HG02884 (cell line): ENCODE results near the gene CPSF4L.
"Not testable (repeated sequence)": the region's sequence is repeated elsewhere in the genome, so short reads cannot be mapped to it uniquely, and the experiment has no call there.

ENCODE experiments used
- ATAC-seq: cut with Tn5 transposase; IDR thresholded peaks from one replicate; pipeline ENCODE4 v1.9.1; 2021; ENCODE audit warnings: mild to moderate bottlenecking, moderate library complexity; ENCODE audit not compliant: unreplicated experiment

The CPSF4L gene, protein sequence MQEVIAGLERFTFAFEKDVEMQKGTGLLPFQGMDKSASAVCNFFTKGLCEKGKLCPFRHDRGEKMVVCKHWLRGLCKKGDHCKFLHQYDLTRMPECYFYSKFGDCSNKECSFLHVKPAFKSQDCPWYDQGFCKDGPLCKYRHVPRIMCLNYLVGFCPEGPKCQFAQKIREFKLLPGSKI

GRCh38 chr17:73261617-73261951 is at the start of gene CPSF4L:
TSS of gene CPSF4L (minus strand) at chr17:73261880. CDS start at chr17:73261818, 62 bp downstream.
- ATAC-seq = no peak

GRCh38 chr17:73311428-73311780 is 49.7 kb upstream of the CPSF4L start:
- ATAC-seq = peak; percentile 5

DNA sequence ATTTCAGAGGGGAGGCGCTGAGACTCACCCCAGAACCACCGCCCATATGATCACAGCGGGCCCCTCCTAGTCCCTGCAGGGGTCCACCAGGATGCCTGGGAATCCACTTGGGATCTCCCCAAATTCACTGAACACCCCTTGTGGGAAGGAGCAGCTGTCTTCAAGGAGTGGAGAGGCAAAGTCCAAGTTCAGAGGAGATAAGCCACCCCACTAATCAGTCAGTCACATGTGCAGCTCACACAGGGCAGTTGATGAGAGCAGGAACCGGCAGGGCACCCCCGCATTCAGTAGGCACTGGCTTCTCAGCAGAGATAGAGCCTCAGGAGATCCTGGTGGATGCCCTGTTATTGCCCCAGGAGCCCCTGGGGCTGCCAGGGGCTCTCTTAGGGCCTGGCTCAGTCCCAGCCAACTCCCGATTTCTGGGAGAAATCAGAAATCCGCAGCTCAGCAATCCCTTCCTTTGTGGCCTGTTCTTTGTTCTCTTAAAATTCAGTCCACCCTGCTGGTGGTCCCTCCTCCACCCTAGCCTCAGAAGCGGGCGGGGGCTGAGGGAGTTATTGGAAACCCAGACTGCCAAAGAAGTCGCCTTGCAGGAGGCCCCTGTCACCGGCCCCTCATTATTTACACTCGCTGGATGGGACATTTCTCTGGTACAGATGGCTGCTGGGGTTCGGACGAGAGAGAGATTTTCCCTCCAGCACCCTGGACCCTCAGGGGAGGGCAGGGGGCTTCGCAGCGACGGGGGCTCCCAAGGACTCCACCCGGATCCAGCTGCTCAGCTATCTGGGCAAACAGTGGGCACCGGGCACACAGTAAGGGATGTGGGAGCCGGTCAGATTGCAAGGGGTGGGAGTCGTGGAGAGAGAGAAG is 48.3 kb upstream of the CPSF4L start:
- ATAC-seq = no peak

- ATAC-seq = not testable (repeated sequence)
Observed at GRCh38 chr17:73308959-73309358, 47.3 kb upstream of the CPSF4L start.

DNA sequence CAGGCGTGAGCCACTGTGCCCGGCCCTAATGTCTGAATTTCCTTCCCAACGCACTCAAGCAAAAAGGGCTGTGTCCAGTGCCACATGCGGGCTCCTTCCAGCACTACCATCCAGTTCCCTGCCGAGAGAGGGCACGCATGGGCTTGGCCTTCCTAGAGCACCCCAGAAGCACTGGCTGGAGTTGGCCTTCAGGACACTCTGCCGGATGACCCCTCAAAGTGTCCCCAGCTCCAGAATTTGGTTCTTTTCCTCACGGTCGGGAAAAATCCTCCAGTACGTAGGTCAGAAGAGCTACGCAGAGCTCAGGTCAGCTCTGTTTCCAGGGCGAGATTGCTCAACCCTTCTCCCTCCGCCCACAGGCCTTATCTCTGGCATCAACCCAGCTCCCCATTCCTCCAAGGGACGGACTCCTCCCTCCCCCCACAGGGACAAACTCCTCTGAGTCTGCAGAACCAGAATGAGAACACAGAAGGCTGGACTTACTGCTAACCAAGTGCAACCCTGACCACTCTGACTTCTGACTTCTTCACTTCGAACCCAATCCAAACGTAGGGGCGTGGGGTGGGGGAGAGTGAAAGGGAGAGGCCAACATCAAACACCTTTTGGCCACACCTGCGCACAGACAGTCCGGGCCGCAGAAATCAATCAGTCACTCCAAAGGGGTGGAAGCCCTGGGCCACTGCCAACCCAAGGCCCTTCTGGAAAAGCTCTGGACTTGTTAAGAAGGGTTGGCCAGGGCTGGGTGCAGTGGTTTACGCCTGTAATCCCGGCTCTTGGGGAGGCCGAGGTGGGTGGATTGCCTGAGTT is 46.5 kb upstream of the CPSF4L start:
- no peak for ATAC-seq

GRCh38 chr17:73307130-73307529 is 45.5 kb upstream of the CPSF4L start:
- ATAC-seq = no peak

GRCh38 chr17:73305845-73306836 is 44.5 kb upstream of the CPSF4L start:
- no peak for ATAC-seq

GRCh38 chr17:73304971-73305812 is 43.5 kb upstream of the CPSF4L start:
- no peak for ATAC-seq

GRCh38 chr17:73304438-73304837 is 42.8 kb upstream of the CPSF4L start:
- no peak for ATAC-seq

GRCh38 chr17:73302189-73302588 is 40.5 kb upstream of the CPSF4L start:
- ATAC-seq = no peak

DNA sequence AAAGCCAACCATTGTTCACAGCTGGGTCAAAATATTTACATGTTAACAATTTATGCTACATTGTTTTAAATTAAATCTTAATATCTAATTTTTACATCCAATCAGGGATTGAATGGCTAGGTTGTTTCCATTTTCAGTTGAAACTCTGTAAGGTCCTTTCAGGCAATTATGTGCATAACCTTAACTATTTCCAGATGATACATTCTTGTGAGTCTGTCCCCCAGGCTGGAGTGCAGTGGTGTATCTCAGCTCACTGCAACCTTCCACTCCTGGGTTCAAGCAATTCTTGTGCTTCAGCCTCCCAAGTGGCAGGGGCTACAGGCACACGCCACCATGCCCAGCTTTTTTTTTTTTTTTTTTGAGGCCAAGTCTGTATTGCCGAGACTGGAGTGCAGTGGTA is 39.7 kb upstream of the CPSF4L start:
- no peak for ATAC-seq

GRCh38 chr17:73300392-73300791 is 38.7 kb upstream of the CPSF4L start:
- ATAC-seq = no peak

DNA sequence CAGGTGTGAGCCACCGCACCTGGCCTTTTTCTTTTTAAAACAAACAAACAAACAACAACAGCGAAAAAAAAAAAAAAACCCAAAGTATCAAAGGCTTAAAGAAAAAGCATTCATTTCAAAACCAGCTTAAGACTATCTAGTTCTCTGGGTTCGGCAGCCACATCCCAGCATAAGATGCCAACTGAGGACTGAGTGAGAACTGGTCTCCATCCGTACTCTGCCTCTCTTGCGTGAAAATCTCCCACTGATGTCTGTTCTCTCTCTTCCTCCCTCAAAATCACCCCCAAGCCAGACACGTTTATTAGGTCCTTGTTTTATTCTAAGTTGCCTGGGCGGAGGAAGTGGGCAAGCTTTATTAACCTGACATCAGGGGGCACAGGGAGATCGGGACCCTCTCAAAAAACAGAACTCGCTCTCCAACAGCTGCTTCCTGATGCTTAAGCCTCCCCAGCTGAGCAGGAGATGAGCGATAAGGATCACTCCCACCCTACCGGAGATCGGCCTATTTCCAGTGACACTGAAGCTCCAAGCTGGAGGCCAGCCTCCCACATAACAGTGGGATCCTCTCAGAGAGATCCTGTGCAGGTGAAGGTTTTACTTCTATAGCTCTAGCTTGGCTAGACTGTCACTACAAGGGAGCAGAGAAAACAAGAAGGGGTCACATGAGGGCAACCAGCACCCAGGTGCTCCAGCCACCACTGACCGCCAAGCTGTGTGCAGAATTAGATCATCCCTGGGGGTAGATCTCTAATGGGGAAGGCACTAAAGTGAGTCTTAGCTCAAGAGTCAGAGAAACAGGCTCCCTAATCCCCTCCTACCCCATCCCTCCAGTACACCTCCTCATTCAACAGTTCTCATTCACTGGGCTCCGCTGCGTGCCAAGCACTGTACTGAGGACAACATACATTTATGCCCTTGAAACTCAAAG is 36.5 kb upstream of the CPSF4L start:
- ATAC-seq = no peak

DNA sequence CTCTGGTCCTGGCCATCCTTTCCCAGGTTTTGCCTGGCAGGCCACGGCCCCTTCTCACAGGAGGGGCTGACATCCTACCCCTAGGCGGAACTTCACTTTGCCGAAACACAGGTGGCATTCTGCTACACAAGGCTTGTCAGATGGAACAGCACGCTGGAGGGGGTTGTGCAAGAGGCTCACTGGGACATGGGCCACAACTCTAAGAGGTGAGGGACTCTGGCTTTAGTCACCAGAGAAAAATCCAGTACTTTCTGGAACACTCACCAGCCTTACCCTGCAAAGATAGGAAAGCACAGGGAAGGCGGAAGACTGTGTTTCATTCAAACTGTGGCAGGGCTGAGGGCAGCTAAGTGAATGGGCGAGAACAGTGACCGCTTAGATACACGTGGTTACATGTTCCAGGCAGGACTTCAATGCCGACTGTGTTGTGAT is 31.8 kb upstream of the CPSF4L start:
- no peak for ATAC-seq

DNA sequence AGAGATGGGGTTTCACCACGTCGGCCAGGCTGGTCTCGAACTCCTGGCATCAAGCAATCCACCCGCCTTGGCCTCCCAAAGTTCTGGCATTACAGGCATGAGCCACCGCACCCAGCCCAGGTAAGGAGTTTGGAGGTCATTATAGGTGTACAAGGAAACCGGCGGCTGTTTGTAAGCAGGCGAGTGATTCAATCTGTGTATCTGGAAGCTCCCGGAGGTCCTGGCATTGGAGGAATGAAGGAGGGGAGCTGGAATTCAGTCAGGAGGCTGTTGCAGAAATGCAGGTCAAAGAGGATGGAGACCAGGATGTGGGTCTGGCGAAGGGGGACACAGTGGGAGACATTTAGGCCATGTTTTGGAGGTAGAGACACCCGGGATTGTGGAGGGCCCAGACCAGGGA is 31.4 kb upstream of the CPSF4L start:
- ATAC-seq = no peak

- no peak for ATAC-seq
Observed at GRCh38 chr17:73292031-73292531, 30.4 kb upstream of the CPSF4L start.

- peak; percentile 77 for ATAC-seq
Observed at GRCh38 chr17:73291260-73291801, 29.7 kb upstream of the CPSF4L start.
